Measurements from ENCODE around the gene HSPB9. TPM values are rescaled to one million over a fixed set of nuclear protein-coding genes. Genes with fewer than 3 reads are reported as not detected.

The HSPB9 gene
- total RNA-seq, 1 donor from 2014 or later = 0.36 TPM

GRCh38 chr17:42097691-42098631, 24.6 kb upstream of the HSPB9 start, which contains the start of gene ZNF385C:
Gene ZNF385C (minus strand): TSS chr17:42098473. CDS start chr17:42063056, 35,417 bp downstream.
- no peak for DNase-seq (ENCODE audit: extremely low spot score, unreplicated experiment)
- Mint-ChIP-seq H3K9me3 (no peaks in the 10 kb centered on the region), H3K4me3 (no peak within 1 kb of the TSS), H3K27me3 (peaks cover 57% of the 10 kb centered on the region), H3K27ac (no peak within 1 kb of the TSS), H3K36me3 (no peaks in the 10 kb centered on the region), H3K4me1 (ENCODE audit: unreplicated experiment) (no peaks in the 10 kb centered on the region)
- TF ChIP-seq CTCF (conservative IDR thresholded peaks at IDR 0.05) = no peak

GRCh38 chr17:42098730-42099399, 23.7 kb upstream of the HSPB9 start:
- no peaks in the 10 kb centered on the region for H3K4me1 Mint-ChIP-seq (ENCODE audit: unreplicated experiment)
- no peak overlapping the region for H3K27ac Mint-ChIP-seq
- DNase-seq (ENCODE audit: extremely low spot score, unreplicated experiment) = no peak
- no peaks in the 10 kb centered on the region for H3K36me3 Mint-ChIP-seq
- H3K4me3 Mint-ChIP-seq = no peak overlapping the region
- H3K9me3 Mint-ChIP-seq = no peaks in the 10 kb centered on the region
- TF ChIP-seq CTCF (conservative IDR thresholded peaks at IDR 0.05) = no peak
- H3K27me3 Mint-ChIP-seq = peaks cover 60% of the 10 kb centered on the region

DNA sequence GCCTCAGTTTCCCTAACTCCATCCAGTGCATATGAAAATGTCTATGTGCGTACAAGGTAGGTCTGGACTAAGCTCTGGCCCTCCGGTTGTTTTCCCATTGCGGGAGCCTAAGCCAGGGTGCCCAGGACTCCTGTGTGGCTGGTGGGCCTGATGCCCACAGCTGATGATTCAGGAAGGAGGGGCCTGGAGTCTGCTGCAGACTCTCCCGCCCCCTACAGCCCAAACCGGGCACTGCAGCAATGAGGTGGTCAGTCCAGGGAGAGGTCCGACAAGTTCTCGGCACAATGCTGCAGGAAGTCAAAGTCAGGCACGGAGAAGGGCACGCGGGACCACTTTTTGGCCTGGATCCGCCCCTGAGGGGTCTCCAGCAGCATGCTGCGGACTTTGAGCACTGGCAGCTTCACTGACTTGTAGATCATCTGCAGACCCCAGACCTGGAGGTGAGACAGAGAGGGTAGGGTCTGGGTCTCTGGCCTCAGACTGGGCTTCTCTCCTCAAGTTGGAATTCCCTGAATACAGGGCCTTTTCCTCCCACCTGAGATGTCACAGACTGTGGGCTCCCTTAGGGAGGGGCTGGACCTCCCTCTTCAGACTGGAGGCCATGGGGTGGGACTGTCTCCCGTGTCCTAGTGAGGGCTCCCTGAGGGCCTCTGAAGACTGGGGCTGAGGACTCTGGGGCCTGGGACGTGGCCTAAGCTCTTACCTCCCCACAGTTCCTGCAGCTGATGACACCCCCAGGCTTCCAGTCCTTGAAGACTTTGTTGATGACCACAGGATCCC, 20.9 kb upstream of the HSPB9 start:
- peak; percentile 90 for TF ChIP-seq CTCF (conservative IDR thresholded peaks at IDR 0.05)
- H3K36me3 Mint-ChIP-seq = no peaks in the 10 kb centered on the region
- H3K4me3 Mint-ChIP-seq = no peak overlapping the region
- peaks cover 54% of the 10 kb centered on the region for H3K27me3 Mint-ChIP-seq
- no peaks in the 10 kb centered on the region for H3K9me3 Mint-ChIP-seq
- H3K4me1 Mint-ChIP-seq (ENCODE audit: unreplicated experiment) = no peaks in the 10 kb centered on the region
- DNase-seq (ENCODE audit: extremely low spot score, unreplicated experiment) = no peak
- H3K27ac Mint-ChIP-seq = no peak overlapping the region

DNA sequence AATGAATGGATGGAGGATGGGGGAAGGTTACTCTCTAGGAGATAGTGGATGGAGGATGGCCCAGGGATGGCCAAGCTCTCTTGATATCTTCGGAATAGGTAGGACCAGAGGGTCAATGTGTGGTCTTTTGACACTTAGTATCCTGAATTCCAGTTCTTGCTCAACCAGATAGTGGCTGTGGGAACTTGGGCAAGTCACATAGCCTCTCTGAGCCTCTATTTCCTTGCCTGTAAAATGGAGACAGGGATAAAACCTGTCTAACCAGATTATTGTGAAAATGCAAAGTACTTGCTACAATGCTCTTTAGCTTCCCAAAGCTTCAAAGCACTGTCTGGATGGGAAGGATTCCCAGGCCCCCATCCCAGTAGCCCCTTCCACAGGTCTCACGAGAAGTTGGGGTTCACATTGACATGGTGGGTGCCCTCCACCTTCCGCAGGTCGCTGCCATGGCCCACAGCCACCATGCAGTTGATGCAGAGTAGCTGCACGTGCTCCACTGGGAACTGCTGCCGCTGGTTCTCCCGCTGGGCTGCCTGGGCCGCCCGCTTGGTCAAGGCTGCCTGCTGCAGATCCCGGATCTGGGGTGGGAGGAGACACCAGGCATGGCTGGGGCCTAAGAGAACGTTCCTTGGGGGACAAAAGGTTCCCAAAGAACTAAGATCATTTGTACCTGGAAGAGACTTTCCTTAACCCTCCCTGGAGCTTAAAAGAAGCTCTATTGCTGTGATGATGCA, 19.2 kb upstream of the HSPB9 start:
- H3K36me3 Mint-ChIP-seq = no peaks in the 10 kb centered on the region
- no peaks in the 10 kb centered on the region for H3K9me3 Mint-ChIP-seq
- no peak for DNase-seq (ENCODE audit: extremely low spot score, unreplicated experiment)
- H3K27ac Mint-ChIP-seq = no peak overlapping the region
- no peaks in the 10 kb centered on the region for H3K4me1 Mint-ChIP-seq (ENCODE audit: unreplicated experiment)
- no peak for TF ChIP-seq CTCF (conservative IDR thresholded peaks at IDR 0.05)
- peaks cover 39% of the 10 kb centered on the region for H3K27me3 Mint-ChIP-seq
- H3K4me3 Mint-ChIP-seq = no peak overlapping the region

- H3K9me3 Mint-ChIP-seq = no peaks in the 10 kb centered on the region
- no peak overlapping the region for H3K4me3 Mint-ChIP-seq
- no peaks in the 10 kb centered on the region for H3K4me1 Mint-ChIP-seq (ENCODE audit: unreplicated experiment)
- no peaks in the 10 kb centered on the region for H3K36me3 Mint-ChIP-seq
- no peak for DNase-seq (ENCODE audit: extremely low spot score, unreplicated experiment)
- H3K27me3 Mint-ChIP-seq = peaks cover 33% of the 10 kb centered on the region
- H3K27ac Mint-ChIP-seq = no peak overlapping the region
- no peak for TF ChIP-seq CTCF (conservative IDR thresholded peaks at IDR 0.05)
These were observed 18.3 kb upstream of the HSPB9 start for GRCh38 chr17:42104264-42104663.

Measured in type B pancreatic cell (in vitro differentiated cells).